GM18858 (cell line): ENCODE measurements around the gene TSPO.

Experiments used
- ATAC-seq: cut with Tn5 transposase; IDR thresholded peaks from one replicate; pipeline ENCODE4 v1.9.1; 2021; ENCODE audit not compliant: unreplicated experiment

The TSPO gene

GRCh38 chr22:43157874-43158546, 6.7 kb downstream of the TSPO start:
- ATAC-seq = no peak

GRCh38 chr22:43158778-43159483, 7.6 kb downstream of the TSPO start:
- no peak for ATAC-seq

DNA sequence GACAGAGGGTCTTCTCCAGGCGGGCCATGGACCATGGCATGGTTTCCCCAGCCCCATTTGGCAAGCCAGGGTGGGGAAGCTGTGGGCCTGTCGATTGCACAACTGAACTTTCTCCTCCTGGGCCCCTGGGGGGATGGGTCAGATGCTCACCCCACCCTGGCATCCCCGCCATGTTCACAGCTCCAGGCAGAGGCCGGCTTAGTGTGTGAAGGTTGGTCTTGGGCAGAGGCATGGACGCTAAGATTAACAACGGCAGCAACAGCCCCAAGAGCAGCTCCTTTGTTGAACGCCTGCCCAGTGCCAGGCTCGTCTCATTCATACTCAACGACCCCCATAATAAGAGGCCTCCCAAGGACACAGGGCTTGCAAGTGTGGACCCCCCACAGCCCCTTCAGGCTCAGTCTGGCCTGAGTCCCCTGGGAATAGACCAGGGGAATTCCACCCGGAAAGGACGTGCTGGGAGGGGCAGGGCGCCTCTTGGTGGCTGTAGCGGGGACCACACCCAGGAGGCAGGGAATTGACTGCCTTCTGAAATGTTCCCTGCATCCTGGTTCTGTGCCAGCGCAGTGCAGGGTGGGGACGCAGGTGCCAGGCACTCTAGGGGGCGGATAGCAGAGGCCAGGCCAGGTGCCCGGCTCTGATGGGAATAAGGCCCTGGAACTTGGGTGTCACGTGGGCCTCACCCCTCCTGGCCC, 8.3 kb downstream of the TSPO start:
- no peak for ATAC-seq

DNA sequence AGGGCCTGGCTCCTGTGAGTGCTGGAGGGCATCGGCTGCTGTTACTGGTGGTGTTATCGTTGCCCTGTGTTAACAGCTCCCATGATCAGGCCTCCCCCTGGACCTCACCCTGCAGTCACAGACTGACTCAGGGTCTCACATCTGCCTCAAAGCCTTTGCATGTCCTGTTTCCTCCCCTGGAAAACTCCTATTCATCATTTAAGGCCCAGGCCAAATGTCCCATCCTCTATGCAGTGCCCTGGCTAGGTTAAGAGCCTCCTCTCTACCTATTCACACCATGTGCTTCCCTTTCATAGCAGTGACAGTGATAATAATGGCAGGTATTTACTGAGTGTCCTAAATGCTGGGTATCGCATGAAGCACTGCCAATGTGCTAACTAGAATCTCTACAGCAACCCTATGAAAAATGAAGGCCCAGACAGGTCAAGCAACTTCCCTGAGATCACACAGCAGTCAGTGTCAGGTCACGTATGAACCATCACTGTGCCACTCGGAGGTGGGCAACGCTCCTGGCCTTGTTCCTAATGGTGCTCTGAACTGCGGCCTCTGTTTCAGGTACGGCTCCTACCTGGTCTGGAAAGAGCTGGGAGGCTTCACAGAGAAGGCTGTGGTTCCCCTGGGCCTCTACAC, 9.3 kb downstream of the TSPO start:
- no peak for ATAC-seq

DNA sequence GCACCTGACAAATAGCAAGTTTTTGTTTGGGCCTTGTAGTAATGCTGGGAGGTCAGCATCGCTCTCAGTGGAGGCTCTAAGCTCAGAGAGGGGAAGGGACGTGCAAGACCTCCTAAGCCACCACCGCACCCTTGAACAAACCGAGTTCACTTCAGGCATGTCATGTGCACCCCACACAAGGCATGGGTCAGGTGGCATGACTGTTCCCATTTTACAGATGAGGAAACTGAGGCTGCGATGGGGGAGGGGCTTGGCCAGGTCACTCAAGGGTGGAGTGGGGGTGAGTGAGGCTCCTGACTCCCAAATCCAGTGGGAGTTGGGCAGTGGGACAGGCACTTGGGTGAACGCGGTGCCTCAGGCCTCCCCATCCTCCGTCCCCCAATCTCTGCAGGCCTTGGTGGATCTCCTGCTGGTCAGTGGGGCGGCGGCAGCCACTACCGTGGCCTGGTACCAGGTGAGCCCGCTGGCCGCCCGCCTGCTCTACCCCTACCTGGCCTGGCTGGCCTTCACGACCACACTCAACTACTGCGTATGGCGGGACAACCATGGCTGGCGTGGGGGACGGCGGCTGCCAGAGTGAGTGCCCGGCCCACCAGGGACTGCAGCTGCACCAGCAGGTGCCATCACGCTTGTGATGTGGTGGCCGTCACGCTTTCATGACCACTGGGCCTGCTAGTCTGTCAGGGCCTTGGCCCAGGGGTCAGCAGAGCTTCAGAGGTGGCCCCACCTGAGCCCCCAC, 11.2 kb downstream of the TSPO start:
- ATAC-seq = no peak

GRCh38 chr22:43163241-43163795, 12.0 kb downstream of the TSPO start:
- no peak for ATAC-seq

GRCh38 chr22:43164636-43165035, 13.3 kb downstream of the TSPO start:
- no peak for ATAC-seq

- ATAC-seq = no peak
Observed at GRCh38 chr22:43166132-43166930, 15.0 kb downstream of the TSPO start.

GRCh38 chr22:43167001-43167589, 15.7 kb downstream of the TSPO start:
- ATAC-seq = no peak

- ATAC-seq = no peak
Observed at GRCh38 chr22:43168471-43169309, 17.3 kb downstream of the TSPO start.

- ATAC-seq = no peak
Observed at GRCh38 chr22:43169310-43170130, 18.2 kb downstream of the TSPO start.

DNA sequence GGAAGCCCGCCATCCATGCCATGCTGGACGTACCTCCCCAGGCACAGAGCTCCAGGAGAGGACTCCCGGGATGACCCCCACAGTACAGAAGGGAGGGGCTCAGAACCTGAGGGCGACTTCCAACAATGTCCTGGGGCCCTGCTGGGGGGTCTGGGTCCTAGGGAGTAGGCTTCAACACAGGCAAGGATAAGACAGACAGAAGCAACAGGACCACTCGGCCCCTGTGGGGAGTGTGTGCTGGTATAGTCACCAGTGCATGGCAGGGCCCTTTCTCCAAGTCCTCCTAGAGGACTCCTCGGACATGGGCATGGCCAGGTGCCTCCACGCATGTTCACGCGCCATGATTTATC, 18.7 kb downstream of the TSPO start:
- ATAC-seq = no peak

GRCh38 chr22:43171019-43171491, 19.7 kb downstream of the TSPO start:
- ATAC-seq = no peak

- ATAC-seq = no peak
Observed at GRCh38 chr22:43171607-43172006, 20.2 kb downstream of the TSPO start.

DNA sequence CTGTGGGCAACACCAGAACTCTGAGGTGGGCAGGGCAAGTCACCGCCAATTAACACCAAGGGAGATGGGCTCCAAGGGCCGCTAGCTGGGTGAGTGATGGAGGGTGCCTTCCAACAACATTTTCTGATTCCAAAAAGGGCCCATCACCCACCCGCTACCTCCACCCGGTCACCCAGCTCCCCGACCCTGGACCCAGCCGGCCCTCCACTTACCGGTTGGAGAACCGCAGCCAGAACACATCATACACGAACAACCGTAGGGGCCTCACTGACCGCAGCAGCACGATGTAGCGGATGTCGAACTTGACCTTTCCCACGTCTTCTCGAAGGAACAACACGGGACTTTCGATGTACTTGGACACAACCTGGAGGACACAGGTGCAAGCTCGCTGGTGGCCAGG, 20.8 kb downstream of the TSPO start:
- no peak for ATAC-seq

- ATAC-seq = no peak
Observed at GRCh38 chr22:43173566-43173965, 22.2 kb downstream of the TSPO start.

DNA sequence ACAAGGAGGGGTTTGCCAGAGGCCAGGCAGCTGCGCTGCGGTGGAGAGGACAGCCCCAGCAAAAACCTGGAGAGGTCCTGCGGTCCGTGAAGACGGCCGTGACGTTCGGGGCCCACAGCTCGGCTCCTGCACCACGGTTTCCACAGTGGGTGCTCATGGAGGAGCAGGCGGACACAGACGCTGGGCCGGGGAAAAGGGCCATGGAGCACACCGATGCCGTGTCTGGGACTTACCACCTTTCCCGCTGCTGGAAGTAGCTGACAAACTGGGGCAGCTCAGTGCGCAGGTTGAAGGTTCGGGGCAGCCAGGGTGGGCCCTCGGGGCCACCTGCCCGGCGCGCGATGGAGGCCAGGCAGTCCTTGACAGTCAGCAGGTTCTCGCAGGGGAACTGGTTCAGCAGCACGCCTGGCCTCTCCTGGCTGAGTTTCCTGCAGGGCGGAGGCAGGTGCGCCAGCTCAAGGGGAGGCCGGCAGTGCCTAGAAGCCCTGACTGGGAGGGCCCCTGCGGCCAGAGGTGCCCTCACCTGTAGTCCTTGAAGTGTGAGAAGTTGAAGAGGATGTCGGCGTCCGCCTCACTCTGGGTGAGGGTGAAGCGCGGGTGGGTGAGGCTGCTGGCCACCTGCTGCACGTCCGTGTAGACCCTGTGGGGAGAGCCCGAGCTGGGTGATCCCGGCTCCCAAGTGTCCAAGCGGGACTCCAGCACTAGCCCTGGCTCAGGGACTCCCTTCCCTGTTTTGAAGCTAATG, 22.8 kb downstream of the TSPO start:
- no peak for ATAC-seq
